HFFc6 (cell line): ENCODE measurements around the gene REEP1. TPM values are rescaled to one million over a fixed set of nuclear protein-coding genes. Genes with fewer than 3 reads are reported as not detected.

ENCODE experiments used
- DNase-seq: peaks from one replicate; pipeline ENCODE4 v3.0.0-alpha.2; 2018
- H3K27ac Mint-ChIP-seq: 2 replicates; pipeline ENCODE4 v1.8.0; 2020; ENCODE audit warnings: mild to moderate bottlenecking, mixed read lengths
- H3K27me3 Mint-ChIP-seq: 2 replicates; pipeline ENCODE4 v1.8.0; 2021; ENCODE audit warnings: mild to moderate bottlenecking, moderate library complexity, mixed read lengths; ENCODE audit not compliant: insufficient read depth
- H3K36me3 Mint-ChIP-seq: 2 replicates; pipeline ENCODE4 v1.8.0; 2021; ENCODE audit warnings: low read depth, mixed read lengths
- H3K4me1 Mint-ChIP-seq: 2 replicates; pipeline ENCODE4 v1.8.0; 2020; ENCODE audit warnings: low read depth, mixed read lengths
- H3K4me3 Mint-ChIP-seq: 2 replicates; pipeline ENCODE4 v1.8.0; 2020; ENCODE audit warnings: mild to moderate bottlenecking, moderate library complexity, mixed read lengths
- H3K9me3 Mint-ChIP-seq: 2 replicates; pipeline ENCODE4 v1.8.0; 2020; ENCODE audit warnings: mild to moderate bottlenecking, mixed read lengths
- total RNA-seq, 6 experiments: library from RNA; stranded (reverse); fragmentation: NEBNext Ultra II Directional; extraction: Animal tissue kit (Norgen Biotek cat#: 25700); gene quantifications; 2 replicates in 1 of 6; 3 replicates in 5 of 6; pipeline ENCODE4 v1.2.3, GENCODE V29; 2021
- TF ChIP-seq, protein P1 (sequence below): fragments of 200-600 bp; sonication (generic); IDR thresholded peaks from 2 replicates; pipeline ENCODE4 v1.5.0; 2021; ENCODE audit warnings: antibody characterized with exemption, mild to moderate bottlenecking

Gene REEP1
- total RNA-seq, 6 experiments from 2014 or later: 0.07 to 0.23 (median 0.15) TPM

GRCh38 chr2:86296947-86297346 lies 40.5 kb downstream of the REEP1 start:
- Mint-ChIP-seq H3K27ac (no peak overlapping the region), H3K4me3 (no peak overlapping the region), H3K36me3 (no peaks in the 10 kb centered on the region), H3K4me1 (no peaks in the 10 kb centered on the region), H3K27me3 (peaks cover 18% of the 10 kb centered on the region), H3K9me3 (no peaks in the 10 kb centered on the region)
- DNase-seq: no peak
- TF ChIP-seq, protein P1, sequence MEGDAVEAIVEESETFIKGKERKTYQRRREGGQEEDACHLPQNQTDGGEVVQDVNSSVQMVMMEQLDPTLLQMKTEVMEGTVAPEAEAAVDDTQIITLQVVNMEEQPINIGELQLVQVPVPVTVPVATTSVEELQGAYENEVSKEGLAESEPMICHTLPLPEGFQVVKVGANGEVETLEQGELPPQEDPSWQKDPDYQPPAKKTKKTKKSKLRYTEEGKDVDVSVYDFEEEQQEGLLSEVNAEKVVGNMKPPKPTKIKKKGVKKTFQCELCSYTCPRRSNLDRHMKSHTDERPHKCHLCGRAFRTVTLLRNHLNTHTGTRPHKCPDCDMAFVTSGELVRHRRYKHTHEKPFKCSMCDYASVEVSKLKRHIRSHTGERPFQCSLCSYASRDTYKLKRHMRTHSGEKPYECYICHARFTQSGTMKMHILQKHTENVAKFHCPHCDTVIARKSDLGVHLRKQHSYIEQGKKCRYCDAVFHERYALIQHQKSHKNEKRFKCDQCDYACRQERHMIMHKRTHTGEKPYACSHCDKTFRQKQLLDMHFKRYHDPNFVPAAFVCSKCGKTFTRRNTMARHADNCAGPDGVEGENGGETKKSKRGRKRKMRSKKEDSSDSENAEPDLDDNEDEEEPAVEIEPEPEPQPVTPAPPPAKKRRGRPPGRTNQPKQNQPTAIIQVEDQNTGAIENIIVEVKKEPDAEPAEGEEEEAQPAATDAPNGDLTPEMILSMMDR: no peak

DNA sequence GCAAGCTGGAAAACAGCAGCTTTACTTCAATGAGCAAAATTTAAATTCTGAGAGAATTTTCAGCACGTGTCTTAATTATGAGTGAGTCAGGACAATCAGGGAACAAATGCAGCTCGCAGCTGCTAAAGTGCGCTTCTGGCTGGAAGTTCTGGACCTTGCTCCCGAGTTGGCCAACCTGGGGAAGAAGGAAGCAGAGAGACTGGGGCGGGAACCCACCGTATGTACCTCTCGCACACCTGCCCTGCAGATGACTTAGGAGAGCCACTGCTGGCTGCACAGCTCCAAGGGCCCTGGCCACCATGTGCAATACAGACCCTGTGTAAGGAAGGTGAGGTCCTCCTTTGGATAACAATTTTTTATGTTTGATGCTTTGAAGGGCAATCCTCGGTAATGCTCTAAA lies 42.4 kb downstream of the REEP1 start:
- TF ChIP-seq, protein P1: no peak
- Mint-ChIP-seq H3K4me3 (no peak overlapping the region), H3K27ac (no peak overlapping the region), H3K9me3 (no peaks in the 10 kb centered on the region), H3K27me3 (peaks cover 23% of the 10 kb centered on the region), H3K36me3 (no peaks in the 10 kb centered on the region), H3K4me1 (no peaks in the 10 kb centered on the region)
- no peak for DNase-seq

GRCh38 chr2:86293612-86294011 lies 43.8 kb downstream of the REEP1 start:
- H3K4me1 Mint-ChIP-seq: no peaks in the 10 kb centered on the region
- TF ChIP-seq, protein P1: no peak
- no peak for DNase-seq
- no peaks in the 10 kb centered on the region for H3K9me3 Mint-ChIP-seq
- H3K36me3 Mint-ChIP-seq: no peaks in the 10 kb centered on the region
- H3K4me3 Mint-ChIP-seq: no peak overlapping the region
- H3K27me3 Mint-ChIP-seq: peaks cover 22% of the 10 kb centered on the region; the same call in 1 of the 2 replicates
- no peak overlapping the region for H3K27ac Mint-ChIP-seq

- TF ChIP-seq, protein P1: no peak
- no peak for DNase-seq
- no peak overlapping the region for H3K27ac Mint-ChIP-seq
- H3K4me1 Mint-ChIP-seq: no peaks in the 10 kb centered on the region
- H3K4me3 Mint-ChIP-seq: no peak overlapping the region
- no peaks in the 10 kb centered on the region for H3K36me3 Mint-ChIP-seq
- no peaks in the 10 kb centered on the region for H3K9me3 Mint-ChIP-seq
- H3K27me3 Mint-ChIP-seq: peaks cover 26% of the 10 kb centered on the region
Measured at GRCh38 chr2:86292571-86293515, 44.6 kb downstream of the REEP1 start.

- peaks cover 25% of the 10 kb centered on the region for H3K27me3 Mint-ChIP-seq
- no peaks in the 10 kb centered on the region for H3K4me1 Mint-ChIP-seq
- H3K27ac Mint-ChIP-seq: no peak overlapping the region
- no peaks in the 10 kb centered on the region for H3K36me3 Mint-ChIP-seq
- no peaks in the 10 kb centered on the region for H3K9me3 Mint-ChIP-seq
- TF ChIP-seq, protein P1: no peak
- no peak overlapping the region for H3K4me3 Mint-ChIP-seq
- DNase-seq: no peak
Measured at GRCh38 chr2:86291328-86291662, 46.1 kb downstream of the REEP1 start.
